Kidney glomerular epithelial cell (primary cell): ENCODE data around the gene RAB17.

Experiments
- DNase-seq: peaks from one replicate; lab custom pipeline; 2025; lab: John Stamatoyannopoulos, UW

The RAB17 gene, protein sequence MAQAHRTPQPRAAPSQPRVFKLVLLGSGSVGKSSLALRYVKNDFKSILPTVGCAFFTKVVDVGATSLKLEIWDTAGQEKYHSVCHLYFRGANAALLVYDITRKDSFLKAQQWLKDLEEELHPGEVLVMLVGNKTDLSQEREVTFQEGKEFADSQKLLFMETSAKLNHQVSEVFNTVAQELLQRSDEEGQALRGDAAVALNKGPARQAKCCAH

DNA sequence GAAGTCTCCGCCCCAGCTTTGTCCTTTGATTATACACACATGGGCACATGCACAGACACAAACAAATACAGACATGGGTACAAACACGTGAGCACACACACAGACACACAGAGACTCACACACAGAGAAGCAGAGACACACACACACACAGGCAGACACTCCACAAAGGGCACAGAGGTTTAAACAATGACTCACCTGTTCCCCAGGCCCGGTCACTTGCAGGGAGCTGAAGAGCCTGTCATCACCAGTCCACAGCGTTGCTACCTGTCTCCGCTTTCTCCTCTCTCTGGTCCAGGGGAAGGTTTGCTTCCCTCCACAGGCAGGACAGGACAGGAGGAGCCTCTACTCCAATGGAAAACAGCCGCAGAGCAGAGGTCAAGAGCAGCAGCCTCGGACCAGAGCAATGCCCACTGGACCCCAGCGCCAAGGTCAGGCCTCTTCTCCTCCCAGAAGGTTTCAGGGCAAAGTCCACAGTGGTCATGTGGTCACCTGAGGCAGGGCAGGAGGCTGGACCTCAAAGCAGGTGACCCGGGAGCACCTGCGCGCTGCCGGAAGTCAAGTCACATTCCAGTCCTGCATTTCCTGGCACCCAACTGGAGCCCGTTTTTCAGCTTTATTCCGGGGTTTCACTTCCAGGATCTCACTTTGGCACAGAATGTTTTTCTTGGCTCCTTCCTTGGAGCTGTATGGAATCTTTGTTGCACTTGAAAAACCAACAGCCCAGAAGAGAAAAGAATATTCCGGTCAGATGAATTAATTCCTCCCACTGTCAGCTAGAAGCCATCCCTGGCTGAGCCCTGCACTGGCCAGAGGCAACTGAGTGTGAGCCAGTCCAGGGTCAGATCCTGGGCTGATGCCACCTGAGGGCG, at the start of gene RAB17:
Gene RAB17 (minus strand): TSS at position 463 of the 869 bp plus-strand sequence. CDS start 4,580 bp downstream, outside the sequence.
- peak; percentile 33 for DNase-seq

DNA sequence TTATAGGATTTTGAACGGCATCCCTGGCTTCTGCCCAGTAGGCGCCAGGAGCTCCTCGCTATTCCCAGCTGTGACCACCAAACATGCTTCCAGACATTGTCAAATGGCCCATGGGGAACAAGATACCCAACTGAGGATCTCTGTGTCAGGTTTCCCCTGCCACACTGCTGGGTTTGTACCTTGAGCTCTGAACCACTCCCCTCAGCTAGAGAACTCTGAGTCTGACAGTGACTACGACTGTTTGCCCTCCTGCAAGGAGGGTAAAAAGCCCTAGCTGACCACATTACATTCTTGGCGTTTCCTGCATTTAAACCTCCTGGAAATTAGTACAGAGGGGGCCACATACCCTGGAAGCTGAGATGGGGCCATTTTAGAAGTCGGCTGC, 49.3 kb upstream of the RAB17 start:
- no peak for DNase-seq

DNA sequence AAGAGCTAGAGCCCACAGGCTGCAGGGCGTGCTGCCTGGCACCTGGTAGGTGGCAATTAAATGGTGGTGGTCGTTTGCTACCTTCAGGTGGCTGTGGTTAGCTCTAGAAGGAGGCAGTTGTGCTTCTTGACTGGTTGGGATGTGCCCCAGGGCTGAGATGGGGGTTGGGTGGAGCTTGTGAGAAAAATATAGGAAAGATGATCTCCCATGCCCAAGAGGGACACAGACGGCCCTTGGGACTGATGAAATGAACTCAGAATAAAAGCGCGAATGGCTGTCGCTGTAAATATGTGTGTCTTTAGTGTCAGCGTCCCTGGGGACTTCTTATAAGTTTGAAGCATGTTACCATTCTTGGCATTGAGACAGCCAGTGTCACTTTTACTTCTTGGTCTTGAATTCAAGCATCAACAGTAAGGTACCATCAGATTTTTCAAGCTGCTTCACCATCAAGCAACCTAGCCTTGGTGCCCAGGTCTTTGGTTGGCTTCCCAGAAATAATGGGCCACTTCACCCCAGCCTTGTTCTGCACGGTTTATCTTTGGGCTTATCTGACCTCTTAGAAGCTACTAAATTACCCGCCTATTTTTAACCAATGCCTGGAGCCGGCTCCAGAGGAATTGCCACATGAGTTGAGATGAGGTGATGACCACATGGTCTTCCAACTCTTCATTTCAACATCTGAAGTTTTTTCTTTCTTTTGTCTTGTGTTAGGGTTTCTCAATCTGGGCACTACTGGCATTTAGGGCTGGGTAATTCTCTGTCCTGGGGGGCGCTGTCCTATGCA, 48.7 kb upstream of the RAB17 start:
- DNase-seq, result no peak

DNA sequence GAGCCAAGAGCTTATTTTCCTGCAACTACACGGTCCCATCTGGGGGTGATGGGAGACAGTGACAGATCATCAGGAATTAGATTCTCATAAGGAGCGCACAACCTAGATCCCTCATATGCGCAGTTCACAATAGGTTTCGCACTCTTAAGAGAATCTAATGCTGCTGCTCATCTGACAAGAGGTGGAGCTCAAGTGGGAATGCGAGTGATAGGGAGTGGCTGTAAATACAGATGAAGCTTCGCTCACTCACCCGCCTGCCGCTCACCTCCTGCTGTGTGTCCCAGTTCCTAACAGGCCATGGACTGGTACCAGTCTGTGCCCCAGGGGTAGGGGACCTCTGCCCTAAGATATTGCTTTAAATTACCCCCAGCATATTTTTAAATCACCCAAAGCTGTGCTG, 47.6 kb upstream of the RAB17 start:
- no peak for DNase-seq

DNA sequence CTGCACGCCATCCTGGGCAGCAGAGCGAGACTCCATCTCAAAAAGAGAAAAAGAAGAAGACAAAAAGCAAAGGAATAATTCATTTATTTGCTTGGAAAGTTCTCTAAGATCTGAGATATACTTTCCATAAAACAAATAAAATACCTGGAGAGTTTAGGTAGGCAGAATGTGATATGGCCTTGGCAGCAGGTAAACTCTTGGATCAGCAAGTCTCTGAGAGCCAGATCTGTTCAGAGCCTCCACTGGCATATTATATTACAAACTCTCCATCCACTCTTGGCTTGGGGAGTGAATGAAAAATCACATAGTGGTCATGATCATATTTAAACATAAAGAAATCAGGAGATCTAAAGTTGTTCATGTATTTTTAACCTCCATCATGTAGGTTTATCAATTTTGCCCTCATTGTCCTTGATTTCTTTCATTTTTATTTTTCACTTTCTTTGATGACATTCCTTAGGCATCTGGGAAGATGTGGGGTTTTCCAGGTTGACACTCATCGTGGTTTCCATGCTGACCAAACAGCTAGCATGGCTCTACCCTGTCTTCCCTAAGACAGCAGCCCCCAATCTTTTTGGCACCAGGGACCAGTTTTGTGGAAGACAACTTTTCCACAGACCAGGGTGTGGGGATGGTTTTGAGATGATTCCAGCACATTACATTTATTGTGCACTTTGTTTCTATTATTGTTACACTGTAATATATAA, 47.0 kb upstream of the RAB17 start:
- no peak for DNase-seq

DNA sequence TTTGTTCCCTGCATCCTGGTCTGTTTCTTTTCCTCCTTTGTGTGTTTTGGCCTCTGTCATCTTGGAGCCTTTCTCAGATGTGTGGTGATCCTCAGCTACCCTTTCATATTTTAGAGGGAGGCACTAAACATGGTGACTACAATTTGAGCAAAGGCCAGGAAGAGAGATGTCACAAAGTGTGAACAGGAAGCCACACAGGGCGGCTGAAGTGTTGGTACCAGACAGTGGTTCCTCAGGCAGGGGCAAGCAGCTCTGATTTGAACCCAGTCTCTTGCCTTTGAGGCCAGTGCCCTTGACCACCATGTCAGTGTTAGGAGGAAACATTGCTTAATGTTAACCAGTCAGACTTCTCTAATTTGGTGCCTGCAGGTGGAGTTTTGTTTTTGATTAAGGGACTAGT, 46.0 kb upstream of the RAB17 start:
- no peak for DNase-seq

DNA sequence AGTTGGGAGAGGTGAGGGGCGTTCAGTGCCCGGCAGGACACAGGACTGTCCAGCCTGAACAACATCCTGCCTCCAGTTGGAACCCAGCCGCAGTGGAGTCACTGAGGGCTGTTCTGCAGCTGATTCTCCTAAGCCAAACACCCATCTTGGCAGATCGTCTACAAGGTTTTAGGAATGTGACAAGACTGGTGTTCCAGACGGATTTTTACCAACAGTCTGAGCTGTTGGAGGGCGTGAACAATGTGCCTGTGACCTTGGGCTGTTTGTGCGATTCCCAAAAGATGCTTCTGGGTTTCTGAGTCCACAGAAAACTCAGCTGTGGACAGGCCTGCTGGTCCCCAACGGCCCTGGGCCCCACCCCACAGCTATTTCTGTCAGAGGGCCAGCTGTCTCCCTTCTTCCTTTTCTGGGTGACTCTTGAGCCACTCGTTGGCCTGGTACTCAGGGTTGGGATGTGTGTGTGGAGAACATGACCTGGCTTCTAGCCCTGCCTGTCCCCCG, 42.6 kb upstream of the RAB17 start:
- DNase-seq, result no peak

DNA sequence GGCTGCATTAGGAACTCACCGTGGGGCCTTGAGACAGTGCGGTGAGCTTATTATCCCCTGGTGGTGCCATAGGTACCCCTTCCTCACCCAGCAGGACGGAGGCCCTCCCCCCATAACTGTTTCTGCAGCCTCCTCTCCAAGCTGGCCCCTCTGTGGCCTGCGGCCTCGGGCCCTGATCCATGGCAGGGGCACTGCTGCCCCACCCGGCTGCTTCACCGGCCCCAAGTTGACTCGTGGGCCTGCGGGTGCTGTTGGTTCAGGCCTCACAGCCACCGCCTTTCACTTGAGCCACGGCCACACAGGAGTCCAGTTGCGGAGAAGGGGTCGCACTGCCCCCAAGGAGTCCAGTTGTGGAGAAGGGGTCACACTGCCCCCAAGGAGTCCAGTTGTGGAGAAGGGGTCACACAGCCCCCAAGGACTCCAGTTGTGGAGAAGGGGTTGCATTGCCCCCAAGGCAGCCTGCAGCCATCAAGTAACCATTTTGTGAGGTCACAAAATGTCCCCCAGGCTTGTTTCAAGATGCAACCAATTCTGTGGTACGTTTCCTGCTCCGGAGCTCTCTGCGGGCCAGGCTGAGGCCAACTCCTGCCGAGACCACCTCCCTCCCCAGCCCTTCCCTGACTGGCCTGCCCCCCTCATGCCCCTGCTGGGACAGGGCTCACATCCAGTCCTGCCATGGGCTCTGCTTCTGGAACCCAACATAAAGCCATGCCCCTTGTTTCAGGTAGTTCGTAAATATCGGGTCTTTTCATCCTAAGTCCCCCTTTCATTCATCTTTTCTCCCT, 41.5 kb upstream of the RAB17 start:
- no peak for DNase-seq

DNA sequence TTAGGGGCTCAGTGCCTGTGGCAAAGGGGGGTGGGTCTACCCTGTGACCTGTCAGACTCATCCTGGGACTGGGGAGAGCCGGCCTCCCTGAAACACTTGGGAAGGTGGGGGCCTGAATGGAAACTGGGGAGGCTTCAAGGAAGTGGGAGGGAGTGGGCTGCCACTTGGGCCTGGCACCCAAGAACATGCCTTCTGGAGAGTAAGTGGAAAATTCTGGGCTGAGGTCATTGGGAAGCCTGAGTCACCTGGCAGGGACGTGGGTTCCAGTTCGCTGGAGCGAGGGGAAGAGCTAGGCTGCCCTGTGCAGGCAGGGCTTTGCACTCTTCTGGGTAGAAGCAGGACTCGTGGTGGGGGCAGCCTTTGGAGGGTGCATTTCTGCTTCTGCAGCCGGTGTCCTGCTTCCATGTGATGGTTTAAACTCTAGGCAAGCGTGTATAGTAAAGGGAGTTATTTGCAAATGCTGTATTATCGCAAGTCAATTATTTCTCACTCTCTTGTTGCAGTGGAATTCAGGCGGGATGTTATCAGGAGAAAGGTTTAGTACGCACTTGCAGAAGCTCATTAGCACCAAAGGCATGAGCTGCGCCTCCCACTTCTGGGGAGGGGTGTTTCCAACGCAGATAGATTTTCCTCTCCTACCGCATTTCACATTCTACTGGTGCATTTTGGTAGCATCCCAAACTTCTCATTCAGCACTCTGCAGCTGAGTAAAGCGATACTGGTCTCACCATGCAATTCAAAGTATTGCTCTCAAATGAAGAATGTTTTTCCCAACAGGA, 40.7 kb upstream of the RAB17 start:
- peak; percentile 74 for DNase-seq

DNA sequence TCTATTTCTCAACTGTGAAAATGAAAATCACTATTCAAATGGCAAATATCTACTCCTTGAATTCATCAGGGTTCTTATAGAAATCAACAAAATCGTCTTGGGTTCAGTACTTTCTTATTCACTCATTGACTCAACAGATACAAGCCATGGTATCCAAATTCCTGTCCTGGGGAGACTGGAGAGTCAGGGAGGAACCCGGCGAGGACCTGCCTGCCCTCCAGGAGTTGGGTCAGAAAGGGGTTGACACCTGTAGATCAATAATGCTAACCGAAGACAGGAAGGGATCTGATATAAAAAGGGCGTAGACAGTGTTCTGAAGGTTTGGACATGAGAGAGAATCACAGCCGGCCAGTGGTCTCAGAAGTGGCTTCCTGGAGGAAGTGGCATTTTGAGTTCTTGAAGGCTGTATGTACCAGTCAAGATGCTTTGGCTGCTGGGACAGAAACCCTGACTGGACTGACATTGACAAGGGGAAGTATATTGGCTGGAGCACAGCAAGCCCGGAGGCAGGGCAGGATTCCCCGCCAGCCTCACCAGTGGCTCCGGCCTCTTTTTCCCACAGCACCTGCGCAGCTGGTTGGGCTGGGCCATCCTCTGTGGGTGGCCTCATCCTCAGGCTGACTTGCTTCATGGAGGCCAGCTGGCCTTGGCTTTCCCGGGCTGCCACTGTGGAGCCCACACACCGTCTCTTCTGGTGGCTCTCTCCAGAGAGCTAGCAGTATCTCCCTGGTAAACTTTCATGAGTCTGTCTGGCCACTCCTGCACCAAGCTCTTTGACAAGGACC, 39.9 kb upstream of the RAB17 start:
- DNase-seq, result no peak

DNA sequence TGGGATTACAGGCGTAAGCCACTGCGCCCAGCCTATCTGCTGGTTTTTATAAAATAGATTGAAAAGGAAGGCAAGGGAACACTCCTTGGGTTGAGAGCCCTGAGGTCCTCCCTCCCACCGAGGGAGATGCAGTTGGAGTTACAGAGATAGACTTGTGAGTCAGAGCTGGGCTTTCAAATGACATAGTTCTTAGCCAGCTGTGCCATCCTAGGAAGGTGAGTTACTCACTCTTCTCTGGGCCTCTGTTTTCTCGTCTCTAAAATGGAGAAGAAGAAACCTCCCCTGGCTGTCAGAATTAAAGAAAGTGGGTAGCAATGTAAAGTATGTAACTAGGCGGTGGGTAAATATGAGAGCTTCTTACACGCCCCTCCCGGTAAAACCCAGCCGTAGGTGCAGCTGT, 39.2 kb upstream of the RAB17 start:
- DNase-seq, result peak; percentile 10

DNA sequence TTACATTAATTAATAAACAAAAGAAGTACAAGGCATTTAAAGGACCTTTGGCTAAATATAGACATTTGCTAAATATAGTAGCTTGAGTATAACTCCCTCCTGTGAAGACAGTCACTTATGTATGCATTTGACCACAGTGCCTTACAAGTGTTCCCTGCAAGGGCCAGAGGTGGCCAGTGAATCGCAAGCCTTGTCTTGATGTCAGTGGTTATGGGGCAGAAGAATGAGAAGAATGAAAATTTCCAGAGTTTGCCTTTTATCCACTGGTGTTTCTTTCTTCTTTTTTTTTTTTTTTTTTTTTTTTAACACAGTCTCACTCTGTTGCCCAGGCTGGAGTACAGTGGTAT, 38.6 kb upstream of the RAB17 start:
- no peak for DNase-seq

DNA sequence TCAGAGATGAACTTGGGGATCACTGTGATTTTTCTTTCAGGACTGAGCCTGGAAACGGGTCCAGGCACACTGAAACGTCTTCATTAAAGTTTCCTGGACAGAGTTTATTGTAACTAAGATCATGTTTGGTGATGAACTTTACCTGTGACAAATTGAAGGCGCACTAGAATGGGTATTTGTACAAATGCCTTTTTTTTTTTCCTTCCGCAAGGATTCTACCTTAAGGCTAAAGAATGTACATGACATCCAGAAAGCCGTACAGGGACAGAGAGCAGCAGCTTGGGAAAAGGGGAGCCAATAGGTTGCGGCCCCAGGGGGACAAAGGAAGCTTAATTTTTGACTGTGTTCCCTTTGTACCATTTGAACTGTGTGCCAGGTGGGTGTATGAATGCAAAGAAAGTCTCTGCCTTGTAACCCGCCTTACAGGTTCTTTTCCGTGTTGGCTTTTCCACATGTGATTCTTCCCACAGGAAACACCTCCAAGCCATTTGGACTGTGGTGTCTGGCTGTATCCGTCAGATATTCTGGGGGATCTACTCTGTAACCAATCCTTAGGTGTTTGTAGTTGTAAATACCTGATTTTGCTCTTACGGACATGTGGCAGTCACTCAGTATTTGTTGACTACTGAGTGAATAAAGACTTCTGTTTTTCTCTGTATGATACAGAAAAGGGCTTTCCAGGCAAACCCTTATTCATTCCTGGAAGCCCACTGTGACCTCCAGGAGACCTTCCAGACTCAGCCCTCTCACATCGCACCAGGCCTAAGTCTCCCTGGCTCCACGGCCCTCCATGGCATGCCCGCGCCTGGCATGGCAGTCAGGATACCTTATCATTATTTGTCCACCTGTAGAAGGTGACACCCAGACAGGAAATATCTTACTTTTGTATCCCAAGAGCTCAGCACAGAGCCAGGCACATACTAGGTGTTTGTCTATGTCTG, 38.0 kb upstream of the RAB17 start:
- DNase-seq, result no peak

DNA sequence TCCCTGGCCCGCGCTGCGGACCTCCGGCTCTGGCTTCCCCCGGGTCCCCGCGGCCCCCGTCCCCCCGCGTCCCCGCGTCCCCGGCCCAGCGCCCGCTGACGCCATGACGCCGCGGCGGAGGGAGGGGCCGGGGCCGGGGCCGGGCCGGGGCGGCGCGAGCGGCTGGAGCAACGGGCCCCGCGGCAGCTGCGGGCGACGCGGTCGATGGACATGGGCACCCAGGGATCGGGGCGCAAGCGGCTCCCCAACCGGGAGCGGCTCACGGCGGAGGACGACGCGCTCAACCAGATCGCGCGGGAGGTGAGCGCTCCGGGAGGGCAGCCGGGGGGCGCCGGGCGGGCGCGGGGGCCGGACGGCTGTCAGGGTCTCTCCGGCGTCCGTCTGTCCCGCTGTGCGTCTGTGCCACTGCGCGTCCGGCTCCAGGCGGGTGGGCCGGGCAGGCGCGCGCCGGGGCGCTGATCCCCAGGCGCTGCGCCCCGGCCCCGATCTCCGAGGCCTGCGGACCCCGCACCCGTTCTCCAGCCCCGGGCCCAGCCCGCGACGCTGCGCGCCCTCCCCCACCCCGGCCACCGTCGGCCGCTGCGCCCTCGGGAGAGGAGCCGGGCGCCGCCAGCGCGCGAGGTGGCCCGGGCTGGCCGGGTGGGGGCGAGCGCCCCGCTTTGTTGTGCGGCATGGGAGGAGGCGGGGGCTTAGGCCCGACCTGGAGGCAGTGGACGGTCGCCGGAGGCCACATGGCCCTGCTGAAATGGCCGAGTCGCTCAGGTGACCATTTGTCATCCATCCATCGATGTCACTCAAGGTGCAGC, 37.1 kb upstream of the RAB17 start, which contains the start of gene LRRFIP1:
Gene LRRFIP1 (plus strand): TSS at position 147 of the 806 bp plus-strand sequence. CDS start 58 bp downstream, at position 205.
- DNase-seq, result peak; percentile 16

DNA sequence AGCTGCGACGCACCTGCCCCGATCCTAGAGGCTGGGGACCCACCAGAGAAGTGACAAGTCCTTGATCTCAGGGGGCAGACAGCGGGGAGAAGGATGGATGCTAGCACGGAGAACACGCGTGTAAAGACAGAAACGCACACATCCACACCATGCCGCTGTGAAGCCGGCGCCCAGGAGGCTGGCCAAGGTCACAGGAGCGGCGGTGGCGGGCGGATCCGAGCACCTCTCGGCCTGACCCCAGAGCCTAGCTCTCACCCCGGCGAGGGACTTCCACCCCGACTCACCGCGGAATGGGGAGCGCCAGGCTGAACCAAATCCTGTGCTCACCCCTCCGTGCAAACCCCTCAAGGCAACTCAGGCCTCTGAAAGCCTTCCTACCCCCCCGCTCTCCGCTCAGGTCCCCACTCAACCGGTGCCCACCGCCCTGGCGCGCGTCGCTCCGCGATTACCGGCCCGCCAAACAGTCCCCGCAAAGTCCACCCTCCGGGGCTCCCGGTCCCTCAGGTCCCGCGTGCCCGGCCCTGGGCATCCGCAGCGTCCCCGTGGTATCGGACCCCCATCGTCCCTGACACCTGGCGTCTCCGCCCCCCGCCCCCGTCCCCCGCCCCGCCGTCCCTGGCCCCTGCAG, 36.4 kb upstream of the RAB17 start:
- DNase-seq, result no peak

DNA sequence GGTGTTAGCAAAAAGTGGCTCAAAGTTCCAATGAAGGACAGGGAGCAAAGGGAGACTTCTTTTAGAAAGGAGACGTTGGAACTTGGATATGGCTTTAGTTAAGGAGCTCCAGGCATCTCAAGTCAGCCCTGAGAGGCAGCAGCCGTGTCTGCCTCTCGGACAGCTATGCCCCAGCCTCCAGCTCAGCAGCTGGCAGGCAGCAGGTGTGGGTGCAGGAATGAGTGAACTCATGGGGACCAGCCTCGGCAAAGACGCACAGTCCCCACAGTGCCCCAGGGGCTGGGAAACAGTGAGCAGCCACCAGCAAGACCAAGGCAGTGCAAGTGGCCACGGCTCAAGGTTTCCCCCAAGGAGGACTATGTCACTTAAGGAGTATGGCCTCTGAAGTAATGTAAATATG, 35.2 kb upstream of the RAB17 start:
- no peak for DNase-seq

DNA sequence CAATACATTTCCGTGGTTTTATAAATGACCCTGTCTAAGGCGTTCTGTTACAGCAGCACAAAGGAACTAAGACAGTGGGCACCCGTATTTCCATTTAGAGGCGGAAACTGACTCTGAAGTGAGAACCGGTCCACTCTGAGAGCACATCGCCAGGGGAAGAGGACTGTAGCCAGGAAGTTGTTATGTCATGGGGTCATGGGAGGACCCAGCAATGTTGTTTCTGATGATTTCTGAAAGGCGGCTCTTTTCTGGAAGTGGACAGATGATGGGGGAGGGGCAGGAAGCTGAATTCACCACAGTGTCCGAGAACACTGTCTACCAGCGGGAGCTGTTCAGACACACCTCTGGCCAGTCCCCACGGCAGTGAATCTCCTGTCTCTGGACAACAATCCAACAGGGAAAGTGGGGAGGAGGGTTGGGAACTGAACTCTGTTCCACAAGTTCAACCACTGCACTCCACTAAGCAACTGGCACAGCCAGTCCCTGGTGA, 34.7 kb upstream of the RAB17 start:
- no peak for DNase-seq
